Nephron progenitor cell (in vitro differentiated cells): ENCODE data around the gene C14orf132.

Source experiments
- DNase-seq: peaks from one replicate; pipeline ENCODE4 v3.0.0; 2021
- H3K27ac Mint-ChIP-seq: 2 replicates; pipeline ENCODE4 v1.8.0; 2021; ENCODE audit warnings: mild to moderate bottlenecking, moderate library complexity, mixed read lengths
- H3K27me3 Mint-ChIP-seq: 2 replicates; pipeline ENCODE4 v1.8.0; 2021; ENCODE audit warnings: mild to moderate bottlenecking, low read depth, mixed read lengths; ENCODE audit not compliant: poor library complexity
- H3K36me3 Mint-ChIP-seq: 2 replicates; pipeline ENCODE4 v1.8.0; 2021; ENCODE audit warnings: low read depth, mixed read lengths
- H3K4me1 Mint-ChIP-seq: 2 replicates; pipeline ENCODE4 v1.8.0; 2021; ENCODE audit warnings: mixed read lengths
- H3K4me3 Mint-ChIP-seq: 2 replicates; pipeline ENCODE4 v1.8.0; 2021; ENCODE audit warnings: mild to moderate bottlenecking, moderate library complexity, mixed read lengths
- H3K9me3 Mint-ChIP-seq: 2 replicates; pipeline ENCODE4 v1.8.0; 2021; ENCODE audit warnings: mild to moderate bottlenecking, moderate library complexity, mixed read lengths
- TF ChIP-seq, protein P1 (sequence below): fragments of 200-600 bp; sonication (generic); IDR thresholded peaks from 2 replicates; pipeline ENCODE4 v1.5.0; 2021; ENCODE audit warnings: antibody characterized with exemption

The C14orf132 gene

DNA sequence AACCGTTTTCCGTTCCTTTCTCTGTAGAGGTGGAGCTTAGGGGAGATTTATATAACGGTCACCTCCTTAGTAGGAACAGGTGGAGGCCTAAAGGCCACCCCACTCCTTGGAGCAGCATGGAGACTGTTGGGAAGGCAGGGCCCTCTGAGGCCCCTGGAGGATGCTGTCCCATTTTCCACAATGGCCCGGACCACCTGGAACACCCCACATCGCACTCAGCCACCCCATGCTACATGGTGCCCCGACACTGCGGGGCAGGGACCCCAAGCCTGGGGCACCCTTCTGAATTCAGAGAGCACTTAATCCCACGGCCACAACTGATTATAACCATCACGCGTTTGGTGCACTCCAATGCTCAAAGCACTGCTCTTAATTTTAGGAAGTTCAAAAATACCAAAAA lies 41.4 kb downstream of the C14orf132 start:
- Mint-ChIP-seq H3K4me1 (peaks cover 9% of the 10 kb centered on the region), H3K27ac (no peak overlapping the region), H3K9me3 (no peaks in the 10 kb centered on the region), H3K4me3 (no peak overlapping the region), H3K27me3 (peaks cover 3% of the 10 kb centered on the region), H3K36me3 (no peaks in the 10 kb centered on the region)
- TF ChIP-seq, protein P1, sequence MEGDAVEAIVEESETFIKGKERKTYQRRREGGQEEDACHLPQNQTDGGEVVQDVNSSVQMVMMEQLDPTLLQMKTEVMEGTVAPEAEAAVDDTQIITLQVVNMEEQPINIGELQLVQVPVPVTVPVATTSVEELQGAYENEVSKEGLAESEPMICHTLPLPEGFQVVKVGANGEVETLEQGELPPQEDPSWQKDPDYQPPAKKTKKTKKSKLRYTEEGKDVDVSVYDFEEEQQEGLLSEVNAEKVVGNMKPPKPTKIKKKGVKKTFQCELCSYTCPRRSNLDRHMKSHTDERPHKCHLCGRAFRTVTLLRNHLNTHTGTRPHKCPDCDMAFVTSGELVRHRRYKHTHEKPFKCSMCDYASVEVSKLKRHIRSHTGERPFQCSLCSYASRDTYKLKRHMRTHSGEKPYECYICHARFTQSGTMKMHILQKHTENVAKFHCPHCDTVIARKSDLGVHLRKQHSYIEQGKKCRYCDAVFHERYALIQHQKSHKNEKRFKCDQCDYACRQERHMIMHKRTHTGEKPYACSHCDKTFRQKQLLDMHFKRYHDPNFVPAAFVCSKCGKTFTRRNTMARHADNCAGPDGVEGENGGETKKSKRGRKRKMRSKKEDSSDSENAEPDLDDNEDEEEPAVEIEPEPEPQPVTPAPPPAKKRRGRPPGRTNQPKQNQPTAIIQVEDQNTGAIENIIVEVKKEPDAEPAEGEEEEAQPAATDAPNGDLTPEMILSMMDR: no peak
- DNase-seq: no peak

DNA sequence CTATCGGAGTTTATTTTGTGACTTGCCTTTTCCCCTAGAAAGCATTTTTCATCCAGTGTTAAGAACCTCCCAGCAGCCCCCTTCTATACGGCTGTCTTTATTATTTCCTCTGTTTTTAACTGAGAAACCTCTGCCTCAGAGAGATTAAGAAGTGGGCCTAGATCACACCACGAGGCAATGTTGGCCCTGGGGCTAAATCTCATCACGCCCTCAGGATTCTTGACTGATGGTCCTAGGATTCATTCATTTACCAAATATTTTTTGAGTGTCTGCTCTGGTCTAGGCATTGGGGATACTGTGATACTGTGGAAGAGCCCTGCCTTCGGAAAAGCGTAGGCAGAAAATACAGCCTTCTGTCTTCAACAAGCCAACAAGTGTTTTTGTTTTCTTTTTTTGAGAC lies 42.1 kb downstream of the C14orf132 start:
- no peak for DNase-seq
- TF ChIP-seq, protein P1: no peak
- Mint-ChIP-seq H3K27me3 (peaks cover 3% of the 10 kb centered on the region), H3K4me3 (no peak overlapping the region), H3K36me3 (peaks cover 5% of the 10 kb centered on the region), H3K4me1 (peaks cover 12% of the 10 kb centered on the region), H3K27ac (no peak overlapping the region), H3K9me3 (no peaks in the 10 kb centered on the region)

DNA sequence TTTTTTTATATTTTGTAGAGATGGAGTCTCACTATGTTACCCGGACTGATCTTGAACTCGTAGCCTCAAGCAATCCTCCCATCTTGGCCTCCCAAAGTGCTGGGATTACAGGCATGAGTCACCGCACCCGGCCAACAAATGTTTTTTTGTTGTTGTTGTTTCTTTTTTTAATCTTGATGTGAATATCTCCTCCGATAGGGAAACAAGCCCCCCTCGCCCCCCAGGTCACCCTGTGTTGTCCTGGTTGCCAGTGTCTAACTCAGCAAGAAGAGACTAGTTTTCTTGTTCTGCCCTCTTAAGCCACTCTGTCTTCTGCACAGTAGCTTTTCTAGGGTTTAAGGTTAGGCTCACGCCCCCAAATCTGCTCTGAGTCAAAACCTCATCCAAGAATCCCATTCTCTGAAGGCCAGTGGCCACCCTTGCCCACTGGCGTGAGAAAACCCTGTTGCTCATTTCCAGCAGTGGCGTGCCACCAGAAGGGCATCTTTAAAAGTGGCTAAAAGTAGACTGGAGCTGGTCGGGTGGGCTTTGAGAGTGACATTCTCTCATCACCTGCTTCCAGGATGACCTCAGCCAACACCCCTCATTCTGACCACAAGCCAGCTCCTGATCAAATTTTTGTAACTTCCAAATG lies 42.7 kb downstream of the C14orf132 start:
- Mint-ChIP-seq H3K4me3 (no peak overlapping the region), H3K9me3 (no peaks in the 10 kb centered on the region), H3K36me3 (peaks cover 10% of the 10 kb centered on the region), H3K4me1 (peaks cover 12% of the 10 kb centered on the region), H3K27ac (no peak overlapping the region), H3K27me3 (peaks cover 3% of the 10 kb centered on the region)
- DNase-seq: no peak
- TF ChIP-seq, protein P1: no peak

DNA sequence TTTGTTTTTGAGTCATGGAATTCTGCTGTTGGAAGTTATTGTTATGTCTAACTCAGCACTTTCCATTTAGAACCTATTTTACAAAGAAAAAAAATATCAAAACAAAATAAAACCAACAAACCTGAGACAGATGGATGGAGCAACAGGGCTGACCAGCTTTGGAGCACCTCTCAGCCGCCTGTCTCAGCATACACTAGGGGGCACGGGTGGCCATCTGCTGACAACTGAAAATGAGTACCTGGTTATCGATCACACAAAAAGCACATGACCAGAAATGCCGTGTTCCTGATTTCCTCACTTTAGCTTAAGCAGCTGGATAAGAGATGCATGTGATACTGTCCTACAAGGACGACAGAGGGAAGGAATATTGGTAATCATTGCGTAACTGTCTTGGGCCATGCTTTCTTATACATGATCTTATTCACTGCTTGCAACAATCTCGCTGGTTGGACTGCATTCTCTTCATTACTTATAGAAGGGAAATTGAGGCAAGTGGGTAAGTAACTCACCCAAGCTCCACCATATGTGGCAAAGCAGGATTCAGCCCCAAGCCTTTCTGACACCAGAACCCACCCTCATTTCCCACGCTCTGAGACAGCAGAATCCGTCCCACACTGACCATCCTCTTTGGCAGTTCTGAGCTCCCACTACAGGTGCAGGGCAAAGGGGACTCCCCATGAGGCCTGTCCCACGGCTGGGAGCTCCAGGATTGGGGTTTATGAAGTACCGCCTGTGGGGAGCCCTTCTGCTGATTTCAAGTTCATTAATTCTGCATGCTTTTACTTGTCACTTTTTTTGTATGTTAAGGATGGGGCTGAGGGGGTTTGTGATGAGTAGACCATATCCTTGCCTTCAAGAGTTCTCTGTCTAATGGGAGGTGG lies 43.5 kb downstream of the C14orf132 start:
- Mint-ChIP-seq H3K27ac (no peak overlapping the region), H3K9me3 (no peaks in the 10 kb centered on the region), H3K4me3 (no peak overlapping the region), H3K4me1 (peaks cover 12% of the 10 kb centered on the region), H3K36me3 (peaks cover 16% of the 10 kb centered on the region), H3K27me3 (peaks cover 3% of the 10 kb centered on the region)
- TF ChIP-seq, protein P1: no peak
- DNase-seq: no peak

DNA sequence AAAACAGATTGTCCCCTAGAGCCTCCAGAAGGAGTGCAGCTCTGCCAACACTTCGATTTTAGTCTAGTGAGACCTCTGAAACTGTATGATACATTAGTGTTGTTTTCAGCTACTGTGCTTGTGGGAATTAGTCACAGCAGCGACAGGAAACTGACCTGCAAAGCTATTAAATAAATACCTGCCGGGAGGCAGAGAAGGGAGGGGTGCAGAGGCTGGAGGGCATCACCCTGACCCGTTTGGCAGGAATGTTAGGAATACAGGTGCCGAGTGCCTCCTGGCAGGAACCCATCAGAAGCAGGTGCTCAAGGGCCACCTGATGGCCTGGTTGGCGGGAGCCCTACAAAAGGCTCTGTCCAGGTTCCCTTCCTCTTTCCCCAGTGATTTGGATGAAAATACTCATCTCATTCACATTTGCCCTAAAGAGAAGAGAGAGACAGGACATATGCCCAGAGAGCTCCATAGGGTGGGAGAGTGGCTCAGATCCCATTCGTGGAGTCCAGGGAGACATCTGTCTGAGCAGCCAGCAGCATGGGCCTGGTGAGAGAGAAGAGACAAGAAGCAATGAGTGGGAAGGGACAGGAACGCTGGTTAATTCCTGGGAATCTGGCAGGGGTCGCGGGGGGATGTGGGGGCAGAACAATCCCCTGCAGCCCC lies 44.6 kb downstream of the C14orf132 start:
- Mint-ChIP-seq H3K4me3 (no peak overlapping the region), H3K4me1 (peaks cover 5% of the 10 kb centered on the region), H3K27ac (no peak overlapping the region), H3K9me3 (no peaks in the 10 kb centered on the region), H3K27me3 (peaks cover 3% of the 10 kb centered on the region), H3K36me3 (peaks cover 22% of the 10 kb centered on the region)
- DNase-seq: no peak
- TF ChIP-seq, protein P1: no peak
